CD14-positive monocyte (primary cell): ENCODE data around the gene SORD. TPM values are rescaled to one million over a fixed set of nuclear protein-coding genes. Genes with fewer than 3 reads are reported as not detected.
"Not testable (repeated sequence)": the region's sequence is repeated elsewhere in the genome, so short reads cannot be mapped to it uniquely, and the experiment has no call there.

Source experiments
- DNase-seq, 3 donors: peaks; one replicate each; pipeline ENCODE4 v3.0.0-alpha.2; 2011 to 2022
- H2AFZ ChIP-seq: 2 replicates; pipeline ENCODE4 v1.6.0; 2012; ENCODE audit warnings: mild to moderate bottlenecking, low read depth, low read length, inconsistent platforms; ENCODE audit not compliant: insufficient read depth, poor library complexity, severe bottlenecking
- H3K27ac ChIP-seq, 2 donors: 1 replicate in 1 of 2; 2 replicates in 1 of 2; pipeline ENCODE4 v1.5.1; 2012 to 2013; ENCODE audit warnings: low read length in 2 of 2, control low read depth in 1 of 2, inconsistent platforms in 1 of 2, low read depth in 1 of 2, mild to moderate bottlenecking in 1 of 2
- H3K27me3 ChIP-seq, 2 donors: one replicate each; pipeline versions ENCODE4 v1.6.0 to v1.6.1; 2011 to 2013; ENCODE audit warnings: low read length in 2 of 2; ENCODE audit not compliant: control insufficient read depth in 2 of 2, insufficient read depth in 2 of 2
- H3K36me3 ChIP-seq, 2 donors: replicated peaks in 1 of 2; 1 replicate in 1 of 2; 2 replicates in 1 of 2; pipeline versions ENCODE4 v1.5.1 to v1.6.1; 2012 to 2013; ENCODE audit warnings: low read length in 2 of 2, control low read depth in 1 of 2, inconsistent platforms in 1 of 2, mild to moderate bottlenecking in 1 of 2; ENCODE audit not compliant: insufficient read depth in 2 of 2, control insufficient read depth in 1 of 2
- H3K4me1 ChIP-seq, 2 donors: 1 replicate in 1 of 2; 2 replicates in 1 of 2; pipeline versions ENCODE4 v1.5.1 to v1.6.1; 2012 to 2013; ENCODE audit warnings: low read length in 2 of 2, control low read depth in 1 of 2, inconsistent platforms in 1 of 2, mild to moderate bottlenecking in 1 of 2, moderate library complexity in 1 of 2; ENCODE audit not compliant: insufficient read depth in 2 of 2, control insufficient read depth in 1 of 2
- H3K4me2 ChIP-seq: replicated peaks from 2 replicates; pipeline ENCODE3; 2012; ENCODE audit warnings: low read length, moderate library complexity, mild to moderate bottlenecking; ENCODE audit not compliant: poor library complexity, severe bottlenecking; ENCODE audit errors: extremely low read depth
- H3K4me3 ChIP-seq, 3 experiments: fragments of 200-600 bp in 1 of 3; sonication (generic) in 1 of 3; replicated peaks in 1 of 3; 1 replicate in 2 of 3; 2 replicates in 1 of 3; pipeline ENCODE4 v1.5.1; 2011 to 2013; ENCODE audit warnings: low read length in 3 of 3, mild to moderate bottlenecking in 3 of 3, control low read depth in 2 of 3, low read depth in 2 of 3, inconsistent platforms in 1 of 3, moderate library complexity in 1 of 3
- H3K79me2 ChIP-seq: 2 replicates; pipeline ENCODE4 v1.6.0; 2012; ENCODE audit warnings: mild to moderate bottlenecking, control low read depth, inconsistent platforms, low read length, moderate library complexity; ENCODE audit not compliant: insufficient read depth
- H3K9ac ChIP-seq: 2 replicates; pipeline ENCODE4 v1.6.0; 2017; ENCODE audit warnings: low read length, mild to moderate bottlenecking; ENCODE audit not compliant: insufficient read depth, poor library complexity, severe bottlenecking
- H3K9me3 ChIP-seq, 2 donors: replicated peaks in 1 of 2; 1 replicate in 1 of 2; 2 replicates in 1 of 2; pipeline versions ENCODE4 v1.5.1 to v1.6.1; 2012 to 2013; ENCODE audit warnings: low read length in 2 of 2, control low read depth in 1 of 2; ENCODE audit not compliant: control insufficient read depth in 1 of 2, insufficient read depth in 1 of 2
- H4K20me1 ChIP-seq: 2 replicates; pipeline ENCODE4 v1.6.0; 2012; ENCODE audit warnings: mild to moderate bottlenecking, low read length, control low read depth, moderate library complexity; ENCODE audit not compliant: insufficient read depth
- H3K27ac Mint-ChIP-seq, 7 donors: one replicate each; pipeline ENCODE4 v1.8.0; 2020; ENCODE audit warnings: mild to moderate bottlenecking in 7 of 7, mixed read lengths in 7 of 7, moderate library complexity in 6 of 7, inconsistent platforms in 2 of 7
- H3K27me3 Mint-ChIP-seq, 3 donors: one replicate each; pipeline ENCODE4 v1.8.0; 2021 to 2022; ENCODE audit warnings: low read depth in 3 of 3, mild to moderate bottlenecking in 3 of 3, mixed read lengths in 3 of 3, moderate library complexity in 3 of 3, inconsistent platforms in 1 of 3
- H3K36me3 Mint-ChIP-seq, 2 donors: one replicate each; pipeline ENCODE4 v1.8.0; 2020; ENCODE audit warnings: mixed read lengths in 2 of 2, inconsistent platforms in 1 of 2, mild to moderate bottlenecking in 1 of 2
- H3K4me1 Mint-ChIP-seq: one replicate; pipeline ENCODE4 v1.8.0; 2020; ENCODE audit warnings: mild to moderate bottlenecking, mixed read lengths
- H3K4me3 Mint-ChIP-seq, 2 donors: one replicate each; pipeline ENCODE4 v1.8.0; 2020; ENCODE audit warnings: mild to moderate bottlenecking in 2 of 2, mixed read lengths in 2 of 2, moderate library complexity in 1 of 2
- H3K9me3 Mint-ChIP-seq, 7 donors: one replicate each; pipeline ENCODE4 v1.8.0; 2020 to 2022; ENCODE audit warnings: mixed read lengths in 7 of 7, mild to moderate bottlenecking in 6 of 7, moderate library complexity in 6 of 7, inconsistent platforms in 2 of 7
- WGBS: methylation state at CpG from one replicate; pipeline ENCODE4 v1.1.5; 2013; ENCODE audit warnings: missing lambda C conversion rate; ENCODE audit not compliant: insufficient coverage; 5-methylcytosine and 5-hydroxymethylcytosine counted together
- intact Hi-C, 2 donors: fragments of 100-400 bp; cut with micrococcal nuclease; formaldehyde crosslinking; loops; one replicate each; pipeline versions ENCODE4 v1.15.0 to v1.15.1; 2023
- polyA plus RNA-seq, 3 donors: library from polyadenylated mRNA; depleted of rRNA in 1 of 3; unstranded in 2 of 3; stranded (reverse) in 1 of 3; fragments of 300-500 nt in 2 of 3; fragments of >200 nt in 1 of 3; fragmentation: Illumina TruSeq in 2 of 3; gene quantifications; 1 replicate in 2 of 3; 2 replicates in 1 of 3; pipeline ENCODE4 v1.2.3, GENCODE V29; 2012 to 2021
- TF ChIP-seq, protein P1 (sequence below): fragments of 200-600 bp; IDR thresholded peaks from one replicate; pipeline ENCODE4 v1.8.0; 2022; ENCODE audit warnings: antibody characterized with exemption, mild to moderate bottlenecking

SORD gene
- polyA plus RNA-seq, 3 donors: 17.9 to 22.6 (median 21.7) TPM

DNA sequence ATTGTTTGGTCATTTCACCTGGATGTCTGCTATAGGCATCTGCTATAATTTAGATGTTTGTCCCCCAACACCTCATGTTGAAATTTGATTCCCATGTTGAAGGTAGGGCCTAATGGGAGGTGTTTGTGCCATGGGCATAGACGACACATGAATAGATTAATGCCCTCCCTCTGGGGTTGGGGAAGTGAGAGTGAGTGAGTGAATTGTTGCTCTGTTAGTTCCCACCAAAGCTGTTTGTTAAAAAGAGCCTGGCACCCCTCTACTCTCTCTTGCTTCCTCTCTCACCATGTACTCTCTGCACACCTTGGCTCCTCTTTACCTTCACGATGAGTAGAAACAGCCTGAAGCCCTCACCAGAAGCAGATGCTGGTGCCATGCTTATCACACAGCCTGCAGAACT lies 23.9 kb upstream of the SORD start:
- no peaks in the 10 kb centered on the region for H3K27me3 ChIP-seq
- intact Hi-C loops: no loop called here
- no peaks in the 10 kb centered on the region for H3K36me3 ChIP-seq
- H3K36me3 Mint-ChIP-seq: no peaks in the 10 kb centered on the region
- no peak for DNase-seq
- TF ChIP-seq, protein P1, sequence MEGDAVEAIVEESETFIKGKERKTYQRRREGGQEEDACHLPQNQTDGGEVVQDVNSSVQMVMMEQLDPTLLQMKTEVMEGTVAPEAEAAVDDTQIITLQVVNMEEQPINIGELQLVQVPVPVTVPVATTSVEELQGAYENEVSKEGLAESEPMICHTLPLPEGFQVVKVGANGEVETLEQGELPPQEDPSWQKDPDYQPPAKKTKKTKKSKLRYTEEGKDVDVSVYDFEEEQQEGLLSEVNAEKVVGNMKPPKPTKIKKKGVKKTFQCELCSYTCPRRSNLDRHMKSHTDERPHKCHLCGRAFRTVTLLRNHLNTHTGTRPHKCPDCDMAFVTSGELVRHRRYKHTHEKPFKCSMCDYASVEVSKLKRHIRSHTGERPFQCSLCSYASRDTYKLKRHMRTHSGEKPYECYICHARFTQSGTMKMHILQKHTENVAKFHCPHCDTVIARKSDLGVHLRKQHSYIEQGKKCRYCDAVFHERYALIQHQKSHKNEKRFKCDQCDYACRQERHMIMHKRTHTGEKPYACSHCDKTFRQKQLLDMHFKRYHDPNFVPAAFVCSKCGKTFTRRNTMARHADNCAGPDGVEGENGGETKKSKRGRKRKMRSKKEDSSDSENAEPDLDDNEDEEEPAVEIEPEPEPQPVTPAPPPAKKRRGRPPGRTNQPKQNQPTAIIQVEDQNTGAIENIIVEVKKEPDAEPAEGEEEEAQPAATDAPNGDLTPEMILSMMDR: no peak
- no peaks in the 10 kb centered on the region for H4K20me1 ChIP-seq
- H3K27ac ChIP-seq: no peak overlapping the region
- H3K4me2 ChIP-seq: no peak overlapping the region
- H3K79me2 ChIP-seq: no peaks in the 10 kb centered on the region
- peaks cover 0 to 3% (median 0%) of the 10 kb centered on the region in 3 donors for H3K27me3 Mint-ChIP-seq
- H2AFZ ChIP-seq: no peak overlapping the region
- no peak overlapping the region for H3K9ac ChIP-seq
- no peaks in the 10 kb centered on the region for H3K9me3 Mint-ChIP-seq
- no peaks in the 10 kb centered on the region for H3K4me1 ChIP-seq
- H3K4me3 Mint-ChIP-seq: no peak overlapping the region
- 73% methylated on average over 1 of the region's 2 CpGs for WGBS
- no peaks in the 10 kb centered on the region for H3K9me3 ChIP-seq
- no peak overlapping the region for H3K27ac Mint-ChIP-seq
- H3K4me3 ChIP-seq: no peak overlapping the region
- no peaks in the 10 kb centered on the region for H3K4me1 Mint-ChIP-seq

DNA sequence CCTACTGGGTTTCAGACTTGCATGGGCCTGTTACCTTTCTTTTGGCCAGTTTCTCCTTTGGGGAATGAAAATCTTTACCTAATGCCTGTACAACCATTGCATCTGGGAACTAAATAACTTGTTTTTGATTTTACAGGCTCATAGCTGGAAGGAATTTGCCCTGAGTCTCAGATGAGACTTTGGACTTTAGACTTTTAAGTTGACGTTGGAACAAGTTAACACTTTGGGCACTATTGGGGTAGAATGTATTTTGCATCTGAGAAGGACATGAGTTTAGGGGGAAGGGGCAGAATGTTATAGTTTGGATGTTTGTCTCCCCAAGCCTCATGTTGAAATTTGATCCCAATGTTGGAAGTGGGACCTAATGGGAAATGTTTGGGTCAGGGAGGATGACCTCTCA lies 21.8 kb upstream of the SORD start:
- H3K36me3 ChIP-seq, H3K79me2 ChIP-seq, H3K9me3 ChIP-seq, H3K27me3 ChIP-seq, H3K4me3 Mint-ChIP-seq, intact Hi-C loops, DNase-seq, H3K9ac ChIP-seq, H3K4me1 Mint-ChIP-seq, H3K4me1 ChIP-seq, H3K27ac ChIP-seq, H3K36me3 Mint-ChIP-seq, H3K4me3 ChIP-seq, H2AFZ ChIP-seq, H3K27ac Mint-ChIP-seq, H4K20me1 ChIP-seq, H3K4me2 ChIP-seq, H3K9me3 Mint-ChIP-seq, H3K27me3 Mint-ChIP-seq: not testable (repeated sequence)
- WGBS: 89% methylated on average over 1 of the region's 1 CpG

DNA sequence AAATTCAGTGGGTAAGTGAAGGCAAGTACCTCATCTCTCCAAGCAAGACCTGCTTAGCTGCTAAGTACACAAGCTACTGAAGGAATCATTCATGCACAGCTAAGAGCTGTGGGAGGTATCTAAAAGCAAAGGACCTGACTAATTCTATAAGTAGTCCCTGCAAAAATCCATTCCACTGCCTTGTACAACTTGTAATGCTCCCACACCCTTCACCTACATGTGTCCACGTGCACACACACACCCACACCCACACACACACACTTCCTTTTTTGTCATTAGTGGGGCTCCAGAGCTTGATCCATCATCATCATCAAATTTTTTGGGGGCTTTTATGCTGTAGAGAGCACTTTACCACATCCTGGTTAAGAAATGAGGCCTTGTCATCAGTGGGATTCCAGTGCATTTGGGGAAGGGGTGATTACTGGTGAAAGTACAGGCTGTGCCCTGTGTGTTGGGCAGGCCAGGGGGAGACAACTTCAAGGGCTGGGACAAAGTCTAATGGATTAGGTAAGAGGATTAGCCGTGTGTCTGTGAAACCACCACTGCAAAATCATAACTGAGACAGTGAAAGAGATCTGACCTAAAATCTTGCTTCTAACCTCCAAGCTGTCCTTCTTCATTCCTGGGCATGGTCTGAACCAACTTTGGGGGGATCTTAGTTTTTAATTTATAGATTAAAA lies 19.1 kb upstream of the SORD start:
- intact Hi-C loops, H3K9me3 Mint-ChIP-seq, H3K36me3 ChIP-seq, H3K9ac ChIP-seq, H3K27me3 ChIP-seq, H4K20me1 ChIP-seq, H3K4me1 Mint-ChIP-seq, H3K4me2 ChIP-seq, H3K27ac ChIP-seq, H3K27me3 Mint-ChIP-seq, DNase-seq, H3K4me3 ChIP-seq, H3K4me1 ChIP-seq, H3K79me2 ChIP-seq, H3K36me3 Mint-ChIP-seq, H3K9me3 ChIP-seq, H3K4me3 Mint-ChIP-seq, H2AFZ ChIP-seq, H3K27ac Mint-ChIP-seq: not testable (repeated sequence)
- WGBS: no CpG with 5 or more reads among the region's 2 CpGs

DNA sequence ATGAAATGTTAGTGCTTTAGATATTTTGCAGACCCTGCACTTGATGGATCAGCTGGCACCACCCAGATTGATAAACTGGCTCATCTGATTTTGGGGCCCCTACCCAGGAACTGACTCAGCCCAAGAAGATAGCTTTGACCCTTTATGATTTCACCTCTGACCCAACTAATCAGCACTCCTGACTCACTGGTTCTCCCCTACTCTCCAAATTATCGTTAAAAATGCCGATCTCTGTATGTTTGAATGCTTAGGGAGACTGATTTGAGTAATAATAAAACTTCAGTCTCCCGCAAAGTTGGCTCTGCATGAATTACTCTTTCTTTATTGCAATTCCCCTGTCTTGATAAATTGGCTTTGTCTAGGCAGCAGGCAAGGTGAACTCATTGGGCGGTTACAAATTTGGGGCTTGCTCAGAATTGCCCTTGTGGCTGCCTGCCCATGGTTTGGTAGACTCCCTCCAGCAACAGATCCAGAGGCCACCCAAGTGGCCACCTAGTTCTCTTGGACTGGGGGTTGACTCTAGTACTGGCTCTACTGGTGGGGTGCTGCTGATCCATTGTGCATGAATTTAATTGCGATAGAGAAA lies 18.3 kb upstream of the SORD start:
- H3K27ac ChIP-seq, DNase-seq, H3K27me3 Mint-ChIP-seq, H3K4me1 ChIP-seq, H3K36me3 Mint-ChIP-seq, H3K79me2 ChIP-seq, H3K4me2 ChIP-seq, H3K4me3 Mint-ChIP-seq, H2AFZ ChIP-seq, H3K4me1 Mint-ChIP-seq, H3K9ac ChIP-seq, H3K9me3 ChIP-seq, H3K27me3 ChIP-seq, H4K20me1 ChIP-seq, intact Hi-C loops, H3K4me3 ChIP-seq, H3K36me3 ChIP-seq, H3K27ac Mint-ChIP-seq: not testable (repeated sequence)
- peaks cover 0 to 11% (median 4%) of the 10 kb centered on the region in 7 donors for H3K9me3 Mint-ChIP-seq
- 100% methylated on average over 1 of the region's 5 CpGs for WGBS
